T-helper 2 cell treated with Interferon-gamma antibody and Interleukin-4, amounts not matched to agents 100 ng/mL and 5 ng/mL, for 36 hours (primary cell): Measurements from ENCODE around the gene COQ4. TPM values are rescaled to one million over a fixed set of nuclear protein-coding genes. Genes with fewer than 3 reads are reported as not detected.

Experiments used
- intact Hi-C: fragments of 100-400 bp; cut with micrococcal nuclease; formaldehyde crosslinking; loops from one replicate; pipeline ENCODE4 v1.15.1; 2023
- total RNA-seq: library from RNA; stranded (reverse); gene quantifications from 2 replicates; pipeline ENCODE4 v1.2.3, GENCODE V29; 2022

COQ4 gene
- total RNA-seq, 1 donor from 2014 or later: 40.7 TPM

- intact Hi-C loops: loop anchor here (1.0 to 2.0 kb wide), 4 partner anchors 18 to 149 kb away; partner anchors contain the start of genes CIZ1, COQ4, TRUB2 and URM1
Observed at GRCh38 chr9:128339761-128340690, 17.4 kb downstream of the COQ4 start, which contains the start of gene SLC27A4. SLC27A4 (plus strand) TSS chr9:128340527; CDS start chr9:128343133, 2,606 bp downstream.

GRCh38 chr9:128340691-128341434 is 18.2 kb downstream of the COQ4 start:
- intact Hi-C loops: loop anchor here (1.0 to 2.0 kb wide), 7 partner anchors 19 to 150 kb away; partner anchors contain the start of genes CIZ1, COQ4, GOLGA2 and SWI5

- intact Hi-C loops: loop anchor here (1.0 to 2.0 kb wide), 6 partner anchors 21 to 151 kb away; partner anchors contain the start of genes CIZ1, GOLGA2, SWI5 and URM1
Observed at GRCh38 chr9:128341435-128341849, 18.8 kb downstream of the COQ4 start.

GRCh38 chr9:128342971-128343680 is 20.5 kb downstream of the COQ4 start:
- intact Hi-C loops: no loop called here

- intact Hi-C loops: no loop called here
Observed at GRCh38 chr9:128343855-128344254, 21.2 kb downstream of the COQ4 start.

GRCh38 chr9:128344931-128345605 is 22.4 kb downstream of the COQ4 start:
- intact Hi-C loops: no loop called here

- intact Hi-C loops: no loop called here
Observed at GRCh38 chr9:128349125-128349524, 26.5 kb downstream of the COQ4 start.

- intact Hi-C loops: no loop called here
Observed at GRCh38 chr9:128349772-128350171, 27.1 kb downstream of the COQ4 start.

GRCh38 chr9:128355451-128355850 is 32.8 kb downstream of the COQ4 start:
- intact Hi-C loops: no loop called here

GRCh38 chr9:128358090-128358489 is 35.5 kb downstream of the COQ4 start:
- intact Hi-C loops: no loop called here

- intact Hi-C loops: no loop called here
Observed at GRCh38 chr9:128358861-128359260, 36.2 kb downstream of the COQ4 start.

GRCh38 chr9:128360826-128361225 is 38.2 kb downstream of the COQ4 start:
- intact Hi-C loops: no loop called here

- intact Hi-C loops: no loop called here
Observed at GRCh38 chr9:128361296-128361985, 38.8 kb downstream of the COQ4 start.

GRCh38 chr9:128361986-128362646 is 39.5 kb downstream of the COQ4 start:
- intact Hi-C loops: loop anchor here (1.0 to 2.0 kb wide), 4 partner anchors 9 to 51 kb away; partner anchors contain the start of genes COQ4, SLC27A4, TRUB2 and URM1

- intact Hi-C loops: loop anchor here (1.0 to 2.0 kb wide), 4 partner anchors 9 to 50 kb away; partner anchors contain the start of genes COQ4, SLC27A4, TRUB2 and URM1
Observed at GRCh38 chr9:128362774-128363173, 40.1 kb downstream of the COQ4 start.

GRCh38 chr9:128365525-128365924 is 42.9 kb downstream of the COQ4 start:
- intact Hi-C loops: no loop called here

GRCh38 chr9:128369024-128369706 is 46.5 kb downstream of the COQ4 start:
- intact Hi-C loops: no loop called here

GRCh38 chr9:128370367-128370751 is 47.7 kb downstream of the COQ4 start:
- intact Hi-C loops: loop anchor here (2.0 to 5.0 kb wide), 3 partner anchors 30 to 180 kb away; partner anchors contain the start of genes GLE1 and SLC27A4
